ENCODE results near the gene ZFAND4.

- TF ChIP-seq RAD21 (IDR thresholded peaks at IDR 0.05; ENCODE audit: low read depth), result no peak
- TF ChIP-seq, protein P1, sequence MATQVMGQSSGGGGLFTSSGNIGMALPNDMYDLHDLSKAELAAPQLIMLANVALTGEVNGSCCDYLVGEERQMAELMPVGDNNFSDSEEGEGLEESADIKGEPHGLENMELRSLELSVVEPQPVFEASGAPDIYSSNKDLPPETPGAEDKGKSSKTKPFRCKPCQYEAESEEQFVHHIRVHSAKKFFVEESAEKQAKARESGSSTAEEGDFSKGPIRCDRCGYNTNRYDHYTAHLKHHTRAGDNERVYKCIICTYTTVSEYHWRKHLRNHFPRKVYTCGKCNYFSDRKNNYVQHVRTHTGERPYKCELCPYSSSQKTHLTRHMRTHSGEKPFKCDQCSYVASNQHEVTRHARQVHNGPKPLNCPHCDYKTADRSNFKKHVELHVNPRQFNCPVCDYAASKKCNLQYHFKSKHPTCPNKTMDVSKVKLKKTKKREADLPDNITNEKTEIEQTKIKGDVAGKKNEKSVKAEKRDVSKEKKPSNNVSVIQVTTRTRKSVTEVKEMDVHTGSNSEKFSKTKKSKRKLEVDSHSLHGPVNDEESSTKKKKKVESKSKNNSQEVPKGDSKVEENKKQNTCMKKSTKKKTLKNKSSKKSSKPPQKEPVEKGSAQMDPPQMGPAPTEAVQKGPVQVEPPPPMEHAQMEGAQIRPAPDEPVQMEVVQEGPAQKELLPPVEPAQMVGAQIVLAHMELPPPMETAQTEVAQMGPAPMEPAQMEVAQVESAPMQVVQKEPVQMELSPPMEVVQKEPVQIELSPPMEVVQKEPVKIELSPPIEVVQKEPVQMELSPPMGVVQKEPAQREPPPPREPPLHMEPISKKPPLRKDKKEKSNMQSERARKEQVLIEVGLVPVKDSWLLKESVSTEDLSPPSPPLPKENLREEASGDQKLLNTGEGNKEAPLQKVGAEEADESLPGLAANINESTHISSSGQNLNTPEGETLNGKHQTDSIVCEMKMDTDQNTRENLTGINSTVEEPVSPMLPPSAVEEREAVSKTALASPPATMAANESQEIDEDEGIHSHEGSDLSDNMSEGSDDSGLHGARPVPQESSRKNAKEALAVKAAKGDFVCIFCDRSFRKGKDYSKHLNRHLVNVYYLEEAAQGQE (IDR thresholded peaks at IDR 0.05; ENCODE audit: low read depth), result no peak
- no peak for TF ChIP-seq YY1 (IDR thresholded peaks at IDR 0.05; ENCODE audit: low read depth)
- no peak for TF ChIP-seq TAF1 (IDR thresholded peaks at IDR 0.05; ENCODE audit: low read depth)
- TF ChIP-seq, protein P2, sequence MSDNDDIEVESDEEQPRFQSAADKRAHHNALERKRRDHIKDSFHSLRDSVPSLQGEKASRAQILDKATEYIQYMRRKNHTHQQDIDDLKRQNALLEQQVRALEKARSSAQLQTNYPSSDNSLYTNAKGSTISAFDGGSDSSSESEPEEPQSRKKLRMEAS (IDR thresholded peaks at IDR 0.05), result no peak
- no peak for TF ChIP-seq CREB1 (IDR thresholded peaks at IDR 0.05; ENCODE audit: low read depth)
- no peak for TF ChIP-seq EGR1 (IDR thresholded peaks at IDR 0.05)
- TF ChIP-seq EP300 (IDR thresholded peaks at IDR 0.05; ENCODE audit: borderline replicate concordance), result no peak
- no peak for TF ChIP-seq TCF12 (IDR thresholded peaks at IDR 0.05; ENCODE audit: low read depth)
- TF ChIP-seq NFIC (IDR thresholded peaks at IDR 0.05), result no peak
- TF ChIP-seq FOXM1 (IDR thresholded peaks at IDR 0.05; ENCODE audit: borderline replicate concordance, low read depth), result no peak
These were observed 82.7 kb downstream of the ZFAND4 start for GRCh38 chr10:45589868-45590267.

All from Ishikawa (cell line).